H1 (cell line): Measurements from ENCODE around the gene MYH10. TPM values are rescaled to one million over a fixed set of nuclear protein-coding genes. Genes with fewer than 3 reads are reported as not detected.

Source experiments
- CTCF ChIA-PET: fragments of 300-600 bp; sonication (Branson Sonifier 250); formaldehyde crosslinking; loops from one replicate; lab custom pipeline; 2021; ENCODE audit not compliant: partially characterized antibody; lab: Charles Lee
- POLR2A ChIA-PET: fragments of 300-600 bp; sonication (Branson Sonifier 250); formaldehyde crosslinking; loops from one replicate; lab custom pipeline; 2021; ENCODE audit warnings: inconsistent platforms; ENCODE audit not compliant: partially characterized antibody; lab: Charles Lee
- DNase-seq, 2 experiments: peaks; one replicate each; pipeline versions ENCODE4 v3.0.0 to v3.0.0-alpha.2; 2010 to 2022; ENCODE audit warnings: low spot score in 2 of 2, low read depth in 1 of 2, mixed read lengths in 1 of 2
- FAIRE-seq: peaks from 2 replicates; lab custom pipeline; 2011; peaks lifted over from hg19 to GRCh38; lab: Jason Lieb, UNC
- H2AFZ ChIP-seq: 2 replicates; pipeline ENCODE4 v1.8.1; 2012; ENCODE audit warnings: low read length, inconsistent platforms
- H2AK5ac ChIP-seq: 2 replicates; pipeline ENCODE4 v1.6.1; 2013; ENCODE audit warnings: low read depth, low read length
- H2BK120ac ChIP-seq: replicated peaks from 2 replicates; pipeline ENCODE3; 2013; ENCODE audit warnings: low read depth, low read length, inconsistent platforms
- H2BK12ac ChIP-seq: 2 replicates; pipeline ENCODE4 v1.6.1; 2013; ENCODE audit warnings: low read depth, low read length
- H2BK15ac ChIP-seq: 2 replicates; pipeline ENCODE4 v1.6.1; 2013; ENCODE audit warnings: low read length
- H2BK20ac ChIP-seq: 2 replicates; pipeline ENCODE4 v1.6.1; 2013; ENCODE audit warnings: low read length
- H2BK5ac ChIP-seq: 2 replicates; pipeline ENCODE4 v1.6.1; 2013; ENCODE audit warnings: low read depth, low read length
- H3K14ac ChIP-seq: 2 replicates; pipeline ENCODE4 v1.6.1; 2013; ENCODE audit warnings: inconsistent platforms; ENCODE audit not compliant: insufficient read length
- H3K18ac ChIP-seq: 2 replicates; pipeline ENCODE4 v1.6.1; 2013; ENCODE audit warnings: low read length; ENCODE audit errors: extremely low read depth
- H3K23ac ChIP-seq: 2 replicates; pipeline ENCODE4 v1.6.1; 2013; ENCODE audit warnings: inconsistent platforms; ENCODE audit not compliant: insufficient read length
- H3K23me2 ChIP-seq: 2 replicates; pipeline ENCODE4 v1.6.1; 2013; ENCODE audit warnings: low read depth, low read length
- H3K27ac ChIP-seq: 2 replicates; pipeline ENCODE4 v1.6.1; 2011; ENCODE audit warnings: low read depth, low read length, inconsistent platforms
- H3K27me3 ChIP-seq, 4 experiments: replicated peaks in 1 of 4; 1 replicate in 1 of 4; 2 replicates in 3 of 4; pipeline versions ENCODE4 v1.6.1 to v1.8.1; 2011 to 2013; ENCODE audit warnings: low read length in 3 of 4, mild to moderate bottlenecking in 3 of 4, inconsistent platforms in 2 of 4, mixed read lengths in 2 of 4, moderate library complexity in 1 of 4; ENCODE audit not compliant: control insufficient read depth in 3 of 4, insufficient read depth in 3 of 4; ENCODE audit errors: extremely low read depth in 1 of 4
- H3K36me3 ChIP-seq, 4 experiments: 2 replicates each; pipeline versions ENCODE4 v1.6.1 to v1.8.1; 2011 to 2013; ENCODE audit warnings: mild to moderate bottlenecking in 4 of 4, low read length in 3 of 4, moderate library complexity in 2 of 4, control low read depth in 1 of 4, inconsistent platforms in 1 of 4; ENCODE audit not compliant: insufficient read depth in 4 of 4, control insufficient read depth in 2 of 4
- H3K4ac ChIP-seq: replicated peaks from 2 replicates; pipeline ENCODE3; 2013; ENCODE audit warnings: low read length, low read depth, mixed read lengths, inconsistent platforms; ENCODE audit not compliant: insufficient read length
- H3K4me1 ChIP-seq, 4 experiments: replicated peaks in 1 of 4; 1 replicate in 1 of 4; 2 replicates in 3 of 4; pipeline versions ENCODE4 v1.6.1 to v1.8.1; 2011 to 2013; ENCODE audit warnings: low read length in 3 of 4, inconsistent platforms in 2 of 4, mixed read lengths in 1 of 4; ENCODE audit not compliant: insufficient read depth in 4 of 4, control insufficient read depth in 3 of 4
- H3K4me2 ChIP-seq, 2 experiments: 2 replicates each; pipeline versions ENCODE4 v1.6.1 to v1.8.1; 2011 to 2013; ENCODE audit warnings: low read depth in 2 of 2, low read length in 2 of 2, control low read depth in 1 of 2, inconsistent platforms in 1 of 2, mild to moderate bottlenecking in 1 of 2; ENCODE audit not compliant: insufficient read depth in 1 of 2
- H3K4me3 ChIP-seq, 4 experiments: fragments of 200-600, 300-600 bp in 1 of 4; sonication (generic), shearing (Covaris generic), sonication (Bioruptor Twin) in 1 of 4; 2 replicates each; pipeline versions ENCODE4 v1.5.1 to v1.8.1; 2011 to 2016; ENCODE audit warnings: low read length in 4 of 4, low read depth in 3 of 4, control low read depth in 2 of 4, inconsistent platforms in 2 of 4, mild to moderate bottlenecking in 2 of 4, mixed read lengths in 1 of 4, moderate library complexity in 1 of 4; ENCODE audit not compliant: insufficient read depth in 2 of 4; ENCODE audit errors: extremely low read depth in 1 of 4
- H3K56ac ChIP-seq: replicated peaks from 2 replicates; pipeline ENCODE3; 2013; ENCODE audit warnings: low read depth, mild to moderate bottlenecking, mixed read lengths, low read length, inconsistent platforms; ENCODE audit not compliant: insufficient read length
- H3K79me1 ChIP-seq: 2 replicates; pipeline ENCODE4 v1.6.1; 2013; ENCODE audit warnings: low read depth, low read length, control low read depth
- H3K79me2 ChIP-seq, 2 experiments: 2 replicates each; pipeline versions ENCODE4 v1.6.1 to v1.8.1; 2012 to 2013; ENCODE audit warnings: low read length in 2 of 2, mild to moderate bottlenecking in 2 of 2, inconsistent platforms in 1 of 2; ENCODE audit not compliant: insufficient read depth in 2 of 2, control insufficient read depth in 1 of 2
- H3K9ac ChIP-seq, 4 experiments: replicated peaks in 1 of 4; 1 replicate in 1 of 4; 2 replicates in 3 of 4; pipeline versions ENCODE4 v1.6.1 to v1.8.1; 2011 to 2013; ENCODE audit warnings: low read depth in 3 of 4, low read length in 3 of 4, control low read depth in 2 of 4, mild to moderate bottlenecking in 2 of 4, moderate library complexity in 2 of 4, inconsistent platforms in 1 of 4; ENCODE audit errors: extremely low read depth in 1 of 4
- H3K9me3 ChIP-seq, 2 experiments: 2 replicates each; pipeline versions ENCODE4 v1.6.1 to v1.8.1; 2012 to 2013; ENCODE audit warnings: mild to moderate bottlenecking in 2 of 2, moderate library complexity in 2 of 2, control low read depth in 1 of 2, inconsistent platforms in 1 of 2, low read depth in 1 of 2, low read length in 1 of 2, mixed read lengths in 1 of 2; ENCODE audit not compliant: insufficient read depth in 2 of 2
- H4K20me1 ChIP-seq, 2 experiments: replicated peaks in 1 of 2; 2 replicates each; pipeline versions ENCODE3 to v1.8.1; 2011 to 2013; ENCODE audit warnings: inconsistent platforms in 2 of 2, low read length in 2 of 2, mild to moderate bottlenecking in 1 of 2; ENCODE audit not compliant: insufficient read depth in 2 of 2, control insufficient read depth in 1 of 2
- H4K5ac ChIP-seq: 2 replicates; pipeline ENCODE4 v1.6.1; 2013; ENCODE audit warnings: low read length, low read depth, mixed read lengths, inconsistent platforms; ENCODE audit not compliant: insufficient read length
- H4K8ac ChIP-seq: 2 replicates; pipeline ENCODE4 v1.8.0; 2013; ENCODE audit warnings: mild to moderate bottlenecking, moderate library complexity, low read length, inconsistent platforms; ENCODE audit not compliant: insufficient read depth; ENCODE audit errors: extremely low read depth
- H4K91ac ChIP-seq: replicated peaks from 2 replicates; pipeline ENCODE3; 2013; ENCODE audit warnings: low read length, mixed read lengths, inconsistent platforms; ENCODE audit not compliant: insufficient read length
- ATF2 ChIP-seq: IDR thresholded peaks from 2 replicates; pipeline ENCODE4 v1.6.1; 2012; ENCODE audit warnings: low read length, inconsistent platforms
- CREB1 ChIP-seq: IDR thresholded peaks from 2 replicates; pipeline ENCODE4 v1.6.1; 2012; ENCODE audit warnings: inconsistent platforms
- JUND ChIP-seq: IDR thresholded peaks from 2 replicates; pipeline ENCODE4 v1.6.1; 2011; ENCODE audit warnings: mild to moderate bottlenecking, improper control_type of control experiment, low read length
- KDM5A ChIP-seq: fragments of 200-600 bp; IDR thresholded peaks from 2 replicates; pipeline ENCODE4 v1.7.1; 2012; ENCODE audit warnings: mild to moderate bottlenecking, low read length, inconsistent platforms, mixed read lengths
- MAX ChIP-seq: IDR thresholded peaks from 2 replicates; pipeline ENCODE4 v1.6.1; 2012; ENCODE audit warnings: inconsistent platforms
- RAD21 ChIP-seq, 2 experiments: IDR thresholded peaks in 1 of 2; conservative IDR thresholded peaks in 1 of 2; 2 replicates each; pipeline ENCODE4 v1.6.1; 2011; ENCODE audit warnings: low read depth in 2 of 2, low read length in 2 of 2, improper control_type of control experiment in 1 of 2, inconsistent platforms in 1 of 2, mild to moderate bottlenecking in 1 of 2, moderate library complexity in 1 of 2
- WGBS, 2 experiments: shearing (Covaris generic) in 1 of 2; methylation state at CpG; one replicate each; pipeline versions ENCODE4 v1.1.6 to v1.1.7; 2013 to 2015; ENCODE audit warnings: low lambda C conversion rate in 2 of 2, mixed read lengths in 2 of 2, inconsistent platforms in 1 of 2, low coverage in 1 of 2, missing lambda C conversion rate in 1 of 2; ENCODE audit not compliant: insufficient replicate concordance in 2 of 2, insufficient coverage in 1 of 2, insufficient read length in 1 of 2; ENCODE audit errors: extremely low coverage in 1 of 2, missing lambda C conversion rate in 1 of 2; 5-methylcytosine and 5-hydroxymethylcytosine counted together
- polyA plus RNA-seq, 7 experiments: library from polyadenylated mRNA; depleted of rRNA in 3 of 7; stranded (reverse) in 5 of 7; unstranded in 2 of 7; fragments of >200 nt in 5 of 7; fragments of 200-250 nt in 2 of 7; gene quantifications; 1 replicate in 5 of 7; 2 replicates in 1 of 7; 4 replicates in 1 of 7; pipeline versions ENCODE4 v1.2.1 to v1.2.3, GENCODE V29; 2011 to 2013; ENCODE audit warnings: missing spikeins in 2 of 7, mixed read lengths in 2 of 7
- total RNA-seq: library from RNA; stranded (reverse); fragmentation: NEBNext Ultra II Directional; extraction: Animal tissue kit (Norgen Biotek cat#: 25700); gene quantifications from 2 replicates; pipeline ENCODE4 v1.2.1, GENCODE V29; 2021

Gene MYH10
- total and polyA plus RNA-seq, 2 of the 8 experiments (the other 6 are each of a cell fraction or from before 2014, with no cell fraction given): 64.1 to 289 TPM

- DNase-seq: no peak
- no peak overlapping the region for H4K91ac ChIP-seq
- H3K79me2 ChIP-seq: no peaks in the 10 kb centered on the region
- POLR2A ChIA-PET: interaction anchor here (0.8 to 2.2 kb wide), 3 partner anchors 9 to 16 kb away, joined by 3 to 7 read pairs (median 4); no protein-coding TSS in a partner anchor
- no peak overlapping the region for H3K18ac ChIP-seq
- H2BK20ac ChIP-seq: no peak overlapping the region
- no peak overlapping the region for H3K4me3 ChIP-seq
- H2BK120ac ChIP-seq: no peak overlapping the region
- no peak overlapping the region for H3K4me2 ChIP-seq
- H3K56ac ChIP-seq: no peak overlapping the region
- no peak overlapping the region for H3K14ac ChIP-seq
- no peaks in the 10 kb centered on the region for H3K4me1 ChIP-seq
- H4K8ac ChIP-seq: no peak overlapping the region
- H3K9me3 ChIP-seq: no peaks in the 10 kb centered on the region
- peaks cover 0 to 4% of the 10 kb centered on the region in 2 experiments for H4K20me1 ChIP-seq
- WGBS, 2 experiments: 77% methylated on average over 7 of the region's 7 CpGs; no CpG with 5 or more reads in 1 of the 2 experiments
- no peak for FAIRE-seq
- no peaks in the 10 kb centered on the region; the same call in 1 of the 2 replicates for H3K79me1 ChIP-seq
- no peaks in the 10 kb centered on the region for H3K23me2 ChIP-seq
- H2BK12ac ChIP-seq: no peak overlapping the region
- H2AK5ac ChIP-seq: no peak overlapping the region
- H3K27ac ChIP-seq: no peak overlapping the region
- peaks cover 15 to 68% (median 41%) of the 10 kb centered on the region in 4 experiments for H3K36me3 ChIP-seq
- H4K5ac ChIP-seq: no peak overlapping the region
- no peak overlapping the region for H3K4ac ChIP-seq
- no peak overlapping the region for H3K9ac ChIP-seq
- no peak overlapping the region for H2BK5ac ChIP-seq
- H2BK15ac ChIP-seq: no peak overlapping the region
- CTCF ChIA-PET: interaction anchor here (1.0 to 1.6 kb wide), 4 partner anchors 8 to 182 kb away, joined by 3 to 4 read pairs (median 3); no protein-coding TSS in a partner anchor
- no peaks in the 10 kb centered on the region for H3K27me3 ChIP-seq
- H3K23ac ChIP-seq: no peak overlapping the region
- H2AFZ ChIP-seq: no peak overlapping the region
- TF ChIP-seq KDM5A (no peak), ATF2 (no peak), MAX (no peak), CREB1 (no peak), JUND (no peak), RAD21 (IDR thresholded peaks at IDR 0.05 in 1 of 2, conservative IDR thresholded peaks at IDR 0.05 in 1 of 2; ENCODE audit: low read depth in 2 of 2, low read length in 2 of 2) (no peak)
Measured at GRCh38 chr17:8563981-8564602, 66.4 kb downstream of the MYH10 start.
